Calu3 (cell line): ENCODE results near the gene RNF180. TPM values are rescaled to one million over a fixed set of nuclear protein-coding genes. Genes with fewer than 3 reads are reported as not detected.

Experiments used
- BruUV-seq: library from RNA; stranded (reverse); fragments of 400-500 nt; replicated peaks from 2 replicates; lab custom pipeline; 2021; lab: Mats Ljungman, UMichigan
- CTCF ChIA-PET: fragments of 300-600 bp; sonication (Branson Sonifier 250); formaldehyde crosslinking; loops from one replicate; lab custom pipeline; 2022; ENCODE audit warnings: antibody characterized with exemption; lab: Charles Lee
- DNase-seq: peaks from one replicate; pipeline ENCODE4 v3.0.0; 2022
- H3K27ac Mint-ChIP-seq: one replicate; pipeline ENCODE4 v1.8.0; 2022; ENCODE audit warnings: mixed read lengths; ENCODE audit not compliant: unreplicated experiment
- H3K27me3 Mint-ChIP-seq: one replicate; pipeline ENCODE4 v1.8.0; 2022; ENCODE audit warnings: mixed read lengths; ENCODE audit not compliant: unreplicated experiment
- H3K36me3 Mint-ChIP-seq: one replicate; pipeline ENCODE4 v1.8.0; 2022; ENCODE audit warnings: mild to moderate bottlenecking, moderate library complexity, mixed read lengths; ENCODE audit not compliant: insufficient read depth, unreplicated experiment
- H3K4me1 Mint-ChIP-seq: one replicate; pipeline ENCODE4 v1.8.0; 2022; ENCODE audit warnings: mild to moderate bottlenecking, low read depth, mixed read lengths; ENCODE audit not compliant: unreplicated experiment
- H3K4me3 Mint-ChIP-seq: one replicate; pipeline ENCODE4 v1.8.0; 2022; ENCODE audit warnings: mild to moderate bottlenecking, low read depth, moderate library complexity, mixed read lengths; ENCODE audit not compliant: unreplicated experiment
- H3K9me3 Mint-ChIP-seq: one replicate; pipeline ENCODE4 v1.8.0; 2022; ENCODE audit warnings: low read depth, mixed read lengths; ENCODE audit not compliant: unreplicated experiment
- CTCF ChIP-seq: fragments of 200-600 bp; IDR thresholded peaks from one replicate; pipeline ENCODE4 v1.8.0; 2022; ENCODE audit warnings: antibody characterized with exemption; ENCODE audit not compliant: unreplicated experiment
- intact Hi-C: fragments of 100-400 bp; cut with micrococcal nuclease; formaldehyde crosslinking; loops from one replicate; pipeline ENCODE4 v1.10.0; 2022; ENCODE audit not compliant: unreplicated experiment
- total RNA-seq: library from RNA; stranded (reverse); gene quantifications from 2 replicates; pipeline ENCODE4 v1.2.3, GENCODE V29; 2022

RNF180 gene
- total RNA-seq, 1 experiment from 2014 or later, result 2.1 TPM

- Mint-ChIP-seq H3K4me1 (no peaks in the 10 kb centered on the region), H3K4me3 (no peak overlapping the region), H3K9me3 (no peaks in the 10 kb centered on the region), H3K27ac (no peak overlapping the region), H3K27me3 (peaks cover 28% of the 10 kb centered on the region), H3K36me3 (peaks cover 3% of the 10 kb centered on the region)
- intact Hi-C loops, result no loop called here
- no peak for DNase-seq
- TF ChIP-seq CTCF, result no peak
- BruUV-seq, result no TSS peak
- CTCF ChIA-PET, result no interaction called here
Measured at GRCh38 chr5:64160201-64160600, 5.4 kb upstream of the RNF180 start.

GRCh38 chr5:64161420-64161819 lies 4.2 kb upstream of the RNF180 start:
- no TSS peak for BruUV-seq
- Mint-ChIP-seq H3K4me3 (no peak overlapping the region), H3K9me3 (no peaks in the 10 kb centered on the region), H3K36me3 (peaks cover 14% of the 10 kb centered on the region), H3K27me3 (peaks cover 26% of the 10 kb centered on the region), H3K27ac (no peak overlapping the region), H3K4me1 (no peaks in the 10 kb centered on the region)
- intact Hi-C loops, result no loop called here
- no peak for DNase-seq
- TF ChIP-seq CTCF, result no peak
- CTCF ChIA-PET, result no interaction called here

- DNase-seq, result no peak
- Mint-ChIP-seq H3K27me3 (peaks cover 26% of the 10 kb centered on the region), H3K36me3 (peaks cover 14% of the 10 kb centered on the region), H3K27ac (no peak overlapping the region), H3K4me1 (no peaks in the 10 kb centered on the region), H3K4me3 (no peak overlapping the region), H3K9me3 (no peaks in the 10 kb centered on the region)
- CTCF ChIA-PET, result interaction anchor here (1.0 kb wide), 1 partner anchor 15 kb away, joined by 3 read pairs; no protein-coding TSS in a partner anchor
- intact Hi-C loops, result no loop called here
- no TSS peak for BruUV-seq
- TF ChIP-seq CTCF, result no peak
Measured at GRCh38 chr5:64163135-64163534, 2.5 kb upstream of the RNF180 start.

- Mint-ChIP-seq H3K4me1 (no peaks in the 10 kb centered on the region), H3K27ac (no peak overlapping the region), H3K27me3 (peaks cover 26% of the 10 kb centered on the region), H3K4me3 (no peak overlapping the region), H3K36me3 (peaks cover 14% of the 10 kb centered on the region), H3K9me3 (no peaks in the 10 kb centered on the region)
- no peak for DNase-seq
- no peak for TF ChIP-seq CTCF
- no TSS peak for BruUV-seq
- CTCF ChIA-PET, result interaction anchor here (1.0 kb wide), 1 partner anchor 16 kb away, joined by 3 read pairs; no protein-coding TSS in a partner anchor
- intact Hi-C loops, result no loop called here
Measured at GRCh38 chr5:64163746-64164145, 1.9 kb upstream of the RNF180 start.
